ENCODE results near the gene ZNF628. TPM values are rescaled to one million over a fixed set of nuclear protein-coding genes. Genes with fewer than 3 reads are reported as not detected.

Gene ZNF628
- total and polyA plus RNA-seq, 7 donors, result 1.4 to 15.0 (median 2.5) TPM

GRCh38 chr19:55455576-55456235 lies 20.7 kb upstream of the ZNF628 start:
- 90 to 93% methylated on average over 11 of the region's 11 CpGs for WGBS, 2 donors
- Histone ChIP-seq H3K27ac (no peak overlapping the region), H3K36me3 (peaks cover 0 to 28% (median 0%) of the 10 kb centered on the region in 4 donors), H3K27me3 (peaks cover 18 to 23% (median 21%) of the 10 kb centered on the region in 3 donors), H3K4me3 (no peak overlapping the region), H3K4me1 (peaks cover 0 to 41% (median 38%) of the 10 kb centered on the region in 4 donors), H3K9me3 (no peaks in the 10 kb centered on the region)
- DNase-seq, result no peak
- no peak for TF ChIP-seq EP300 (IDR thresholded peaks at IDR 0.05)
- no peak for TF ChIP-seq POLR2A (IDR thresholded peaks at IDR 0.05)
- TF ChIP-seq POLR2AphosphoS5 (IDR thresholded peaks at IDR 0.05), result no peak
- TF ChIP-seq CTCF (IDR thresholded peaks at IDR 0.05), result no peak
- intact Hi-C loops (cut with DNase I), result no loop called here

GRCh38 chr19:55456347-55456746 lies 20.1 kb upstream of the ZNF628 start:
- Histone ChIP-seq H3K36me3 (peaks cover 0 to 28% (median 0%) of the 10 kb centered on the region in 4 donors), H3K27me3 (peaks cover 12 to 17% (median 15%) of the 10 kb centered on the region in 3 donors), H3K4me3 (no peak overlapping the region), H3K27ac (no peak overlapping the region), H3K4me1 (peaks cover 0 to 40% (median 38%) of the 10 kb centered on the region in 4 donors), H3K9me3 (no peaks in the 10 kb centered on the region)
- DNase-seq, result no peak
- no peak for TF ChIP-seq POLR2A (IDR thresholded peaks at IDR 0.05)
- no peak for TF ChIP-seq EP300 (IDR thresholded peaks at IDR 0.05)
- TF ChIP-seq CTCF (IDR thresholded peaks at IDR 0.05), result no peak
- intact Hi-C loops (cut with DNase I), result no loop called here
- 91 to 93% methylated on average over 14 of the region's 14 CpGs for WGBS, 2 donors

GRCh38 chr19:55457683-55458457 lies 18.5 kb upstream of the ZNF628 start:
- DNase-seq, result peak; percentile 51
- no peak overlapping the region for H3K27ac ChIP-seq
- TF ChIP-seq POLR2A (IDR thresholded peaks at IDR 0.05), result no peak
- TF ChIP-seq CTCF (IDR thresholded peaks at IDR 0.05), result no peak
- TF ChIP-seq EP300 (IDR thresholded peaks at IDR 0.05), result no peak
- no peak for TF ChIP-seq POLR2AphosphoS5 (IDR thresholded peaks at IDR 0.05)
- whole genome bisulfite sequencing, 2 donors, result 82 to 88% methylated on average over 16 of the region's 16 CpGs
- H3K9me3 ChIP-seq, result no peaks in the 10 kb centered on the region
- no peak overlapping the region for H3K4me3 ChIP-seq
- peaks cover 0 to 1% (median 0%) of the 10 kb centered on the region in 3 donors for H3K27me3 ChIP-seq
- peaks cover 0 to 28% (median 0%) of the 10 kb centered on the region in 4 donors for H3K36me3 ChIP-seq
- peaks cover 0 to 34% (median 27%) of the 10 kb centered on the region in 4 donors for H3K4me1 ChIP-seq
- intact Hi-C loops (cut with DNase I), result no loop called here

- intact Hi-C loops (cut with DNase I), result no loop called here
- 74 to 77% methylated on average over 8 of the region's 8 CpGs for WGBS, 2 donors
- peak overlapping the region; percentile 93 to 98 (median 96) for H3K27ac ChIP-seq
- TF ChIP-seq POLR2AphosphoS5 (IDR thresholded peaks at IDR 0.05), result no peak
- TF ChIP-seq EP300 (IDR thresholded peaks at IDR 0.05), result no peak
- no peak for TF ChIP-seq CTCF (IDR thresholded peaks at IDR 0.05)
- TF ChIP-seq POLR2A (IDR thresholded peaks at IDR 0.05), result no peak
- peaks cover 0 to 34% (median 24%) of the 10 kb centered on the region in 4 donors for H3K4me1 ChIP-seq
- no peaks in the 10 kb centered on the region for H3K27me3 ChIP-seq
- DNase-seq, result peak; percentile 70
- H3K36me3 ChIP-seq, result peaks cover 0 to 19% (median 0%) of the 10 kb centered on the region in 4 donors
- H3K4me3 ChIP-seq, result peak overlapping the region in 1 of 4 donors; percentile 81
- H3K9me3 ChIP-seq, result no peaks in the 10 kb centered on the region
Measured at GRCh38 chr19:55459551-55459949, 16.9 kb upstream of the ZNF628 start.
